GM18873 (cell line): ENCODE measurements around the gene KIF3B.
A peak's percentile ranks its signal among the peaks of the same experiment; 100 is the strongest.

Experiments used
- ATAC-seq: cut with Tn5 transposase; IDR thresholded peaks from one replicate; pipeline ENCODE4 v1.9.1; 2021; ENCODE audit warnings: mild to moderate bottlenecking, moderate library complexity, moderate number of reproducible peaks; ENCODE audit not compliant: unreplicated experiment, low FRiP score

The KIF3B gene

DNA sequence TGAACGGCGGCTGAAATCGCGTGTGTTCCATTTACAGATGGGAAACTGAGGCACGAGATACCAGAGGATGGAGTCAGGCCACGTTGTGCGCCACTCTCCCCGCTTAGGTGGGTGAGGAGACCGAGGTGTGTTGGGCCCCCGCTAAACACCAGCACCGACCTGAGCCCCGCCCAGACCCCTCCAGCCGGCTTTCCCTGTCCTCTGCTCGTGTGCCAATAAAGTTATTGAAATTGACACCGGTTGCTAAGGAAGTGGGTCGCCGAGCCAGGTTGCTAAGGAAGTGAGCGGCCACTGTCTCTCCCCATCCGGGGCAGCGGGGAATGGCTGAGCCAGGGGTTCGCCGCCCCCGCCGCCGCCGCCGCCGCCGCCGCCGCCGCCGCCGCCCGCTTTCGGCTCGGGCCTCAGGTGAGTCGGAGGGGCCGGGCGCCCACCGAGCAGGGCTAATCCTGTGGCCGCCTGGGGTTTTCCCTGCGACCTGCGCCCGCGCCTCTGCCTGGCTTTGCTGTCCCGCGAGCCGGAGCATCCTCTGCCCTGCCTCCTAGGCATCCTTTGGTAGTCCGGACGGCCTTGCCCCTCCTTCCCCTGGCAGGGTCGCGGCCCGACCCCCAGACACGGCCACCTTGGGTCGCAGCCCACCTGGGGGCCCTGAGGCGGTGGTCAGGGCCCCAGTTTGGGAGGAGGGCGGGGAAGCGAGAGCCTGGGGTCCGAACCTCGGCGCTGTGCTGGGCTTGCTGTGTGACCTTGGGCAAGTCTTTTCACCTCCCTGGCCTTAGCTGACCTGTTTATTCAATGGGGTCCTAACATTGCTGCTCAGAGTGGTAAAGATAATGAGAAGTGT is at the start of gene KIF3B:
Gene KIF3B (plus strand): TSS at position 291 of the 838 bp plus-strand sequence. CDS start 32,127 bp downstream, outside the sequence.
- peak; percentile 61 for ATAC-seq

DNA sequence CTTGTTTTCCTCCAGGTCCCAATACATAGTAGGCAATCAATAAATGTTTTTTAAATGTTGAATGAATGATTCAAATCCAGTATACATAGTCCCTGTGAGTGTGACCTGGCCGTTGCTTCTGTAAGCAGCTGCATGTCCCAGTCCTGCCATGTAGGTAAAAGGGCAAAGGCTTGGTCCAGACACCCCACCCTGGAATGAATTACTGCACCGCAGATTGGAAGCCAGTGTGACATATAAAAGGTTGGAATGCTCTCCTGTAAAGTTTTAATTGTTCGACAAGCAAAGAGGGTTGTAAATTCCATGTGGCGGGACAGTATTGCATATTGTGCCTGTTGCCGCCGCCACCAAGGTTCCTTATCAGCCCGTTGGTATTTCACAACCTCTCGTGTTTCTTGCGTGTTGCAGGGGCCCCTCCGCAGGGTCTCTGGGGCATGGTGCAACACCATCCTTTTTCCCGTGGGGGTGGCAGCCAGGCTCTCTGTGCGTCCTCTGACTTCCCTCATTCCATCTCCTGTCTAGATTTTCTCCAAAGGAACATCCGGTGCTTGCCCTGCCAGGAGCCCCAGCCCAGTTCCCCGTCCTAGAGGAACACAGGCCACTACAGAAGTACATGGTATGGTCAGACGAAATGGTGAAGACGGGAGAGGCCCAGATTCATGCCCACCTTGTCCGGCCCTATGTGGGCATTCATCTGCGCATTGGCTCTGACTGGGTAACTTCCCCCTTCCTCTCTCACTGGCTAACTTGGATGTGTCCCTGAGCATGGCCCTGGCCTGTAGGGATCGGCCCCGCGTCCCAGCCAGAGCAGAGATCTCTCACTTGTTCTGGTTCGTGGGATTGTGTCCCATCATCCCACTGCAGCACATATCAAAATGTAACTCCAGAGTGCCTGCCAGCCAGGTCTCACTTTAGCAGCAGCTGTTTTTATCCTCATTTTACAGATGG is 49.4 kb upstream of the KIF3B start:
- ATAC-seq, result no peak

DNA sequence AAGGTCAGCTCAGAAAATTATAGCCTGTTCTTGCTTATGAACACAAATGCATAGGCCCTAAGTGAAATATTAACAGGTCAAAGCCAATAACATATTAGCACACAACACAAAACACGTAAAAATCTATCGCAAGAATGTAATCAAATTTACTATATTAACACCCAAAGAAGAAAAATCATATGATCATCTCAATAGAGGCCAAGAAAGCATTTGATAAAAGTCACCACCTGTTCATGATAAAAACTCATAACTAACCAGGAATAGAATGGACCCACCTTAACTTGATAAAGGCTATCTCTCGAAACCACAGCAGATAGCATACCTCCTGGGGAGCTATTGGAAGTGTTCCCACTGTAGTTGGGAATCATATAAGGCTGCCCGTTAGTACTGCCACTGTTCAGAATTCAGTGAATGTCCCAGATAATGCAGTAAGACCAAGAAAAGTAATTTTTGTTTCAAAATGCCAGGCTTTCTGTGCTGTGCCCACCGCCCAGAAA is 48.2 kb upstream of the KIF3B start:
- ATAC-seq, result no peak

DNA sequence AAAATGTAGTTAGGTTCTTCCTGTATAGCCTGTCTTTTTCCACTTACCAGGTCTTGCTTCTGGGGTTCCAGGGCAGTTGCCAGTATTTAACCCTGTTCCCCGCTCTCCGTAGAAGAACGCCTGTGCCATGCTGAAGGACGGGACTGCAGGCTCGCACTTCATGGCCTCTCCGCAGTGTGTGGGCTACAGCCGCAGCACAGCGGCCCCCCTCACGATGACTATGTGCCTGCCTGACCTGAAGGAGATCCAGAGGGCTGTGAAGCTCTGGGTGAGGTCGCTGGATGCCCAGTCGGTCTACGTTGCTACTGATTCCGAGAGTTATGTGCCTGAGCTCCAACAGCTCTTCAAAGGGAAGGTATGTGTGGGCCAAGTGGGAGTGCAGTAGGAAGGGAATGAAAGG is 46.7 kb upstream of the KIF3B start:
- no peak for ATAC-seq

DNA sequence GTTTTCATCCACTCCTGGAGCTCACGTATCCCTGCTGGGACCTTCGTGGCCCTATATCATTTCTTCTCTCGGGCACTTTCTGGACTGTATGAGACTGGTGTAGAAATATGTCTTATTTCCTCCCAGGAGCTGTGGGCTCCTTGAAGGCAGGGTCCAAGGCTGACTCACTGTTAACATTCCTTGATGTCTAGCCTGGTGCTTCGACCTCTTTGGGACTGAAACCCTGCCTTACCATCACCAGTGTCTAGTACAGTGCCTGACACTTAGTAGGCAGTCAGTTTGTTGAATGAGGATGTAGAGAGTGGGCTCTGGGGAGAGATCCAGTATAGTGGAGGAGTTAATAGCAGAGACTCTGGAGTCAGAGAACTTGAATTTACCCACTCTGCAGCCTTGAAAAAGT is 46.2 kb upstream of the KIF3B start:
- ATAC-seq, result no peak

DNA sequence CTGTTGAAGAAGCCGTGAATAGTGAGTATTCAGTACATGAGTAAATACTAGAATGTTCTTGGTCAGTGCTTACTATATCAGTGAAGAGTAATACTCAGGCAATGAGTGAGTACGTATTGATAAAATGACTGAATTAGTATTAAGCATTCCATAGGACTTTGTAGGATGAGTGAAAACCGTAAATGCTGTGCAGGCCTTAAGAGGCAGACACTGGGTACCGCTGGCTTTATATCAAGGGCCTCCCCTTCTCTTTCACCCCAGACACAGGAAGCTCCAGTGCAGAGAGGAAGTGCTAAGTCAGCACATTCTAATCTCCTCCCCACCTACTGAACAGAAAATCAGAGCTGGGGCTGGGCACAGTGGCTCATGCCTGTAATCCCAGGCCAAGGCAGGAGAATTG is 45.6 kb upstream of the KIF3B start:
- no peak for ATAC-seq

DNA sequence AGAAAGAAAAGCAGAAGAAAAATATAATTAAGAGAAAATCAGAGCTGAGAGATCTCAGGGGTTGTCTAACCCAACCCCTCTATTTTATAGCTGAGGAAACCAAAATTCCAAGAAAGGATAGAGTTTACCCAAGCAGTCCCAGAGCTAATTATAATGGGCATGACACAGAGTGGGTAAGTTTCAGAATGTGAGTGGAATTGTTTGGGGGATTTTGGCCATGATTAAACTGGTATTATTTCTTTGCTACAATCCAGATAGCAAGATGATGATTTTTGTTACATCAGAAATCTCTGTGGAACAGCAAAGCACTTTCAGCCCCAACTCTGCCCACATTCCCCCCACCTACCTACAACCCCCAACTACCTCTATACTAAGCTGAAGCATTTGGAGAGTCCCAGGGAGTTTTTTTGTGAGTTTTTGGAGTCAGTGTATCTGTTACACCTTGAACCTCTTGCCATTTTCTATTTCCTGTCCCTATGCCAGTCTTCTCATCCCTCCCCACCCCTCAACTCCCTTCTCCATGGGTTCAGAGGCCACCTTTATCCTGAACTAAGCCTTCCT is 45.0 kb upstream of the KIF3B start:
- ATAC-seq, result no peak

DNA sequence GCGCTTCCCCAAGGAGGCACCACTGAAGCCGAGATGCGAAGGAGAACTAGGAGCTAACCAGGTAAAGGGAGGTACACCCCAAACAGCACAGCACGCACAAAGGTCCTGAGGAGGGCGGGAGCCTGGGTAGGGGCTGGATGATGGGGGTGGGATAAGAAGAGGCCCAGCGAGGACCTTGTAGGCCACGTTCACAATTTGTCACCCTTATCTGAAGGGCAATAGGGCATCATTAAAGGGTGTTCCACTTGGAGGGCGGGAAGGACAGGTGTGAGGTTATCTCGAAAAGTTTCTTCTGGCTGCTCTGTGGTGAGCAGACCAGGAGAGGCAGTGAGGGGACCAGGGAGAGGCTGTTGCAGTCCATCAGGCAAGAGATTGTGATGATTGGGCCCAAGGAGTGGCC is 44.2 kb upstream of the KIF3B start:
- no peak for ATAC-seq

DNA sequence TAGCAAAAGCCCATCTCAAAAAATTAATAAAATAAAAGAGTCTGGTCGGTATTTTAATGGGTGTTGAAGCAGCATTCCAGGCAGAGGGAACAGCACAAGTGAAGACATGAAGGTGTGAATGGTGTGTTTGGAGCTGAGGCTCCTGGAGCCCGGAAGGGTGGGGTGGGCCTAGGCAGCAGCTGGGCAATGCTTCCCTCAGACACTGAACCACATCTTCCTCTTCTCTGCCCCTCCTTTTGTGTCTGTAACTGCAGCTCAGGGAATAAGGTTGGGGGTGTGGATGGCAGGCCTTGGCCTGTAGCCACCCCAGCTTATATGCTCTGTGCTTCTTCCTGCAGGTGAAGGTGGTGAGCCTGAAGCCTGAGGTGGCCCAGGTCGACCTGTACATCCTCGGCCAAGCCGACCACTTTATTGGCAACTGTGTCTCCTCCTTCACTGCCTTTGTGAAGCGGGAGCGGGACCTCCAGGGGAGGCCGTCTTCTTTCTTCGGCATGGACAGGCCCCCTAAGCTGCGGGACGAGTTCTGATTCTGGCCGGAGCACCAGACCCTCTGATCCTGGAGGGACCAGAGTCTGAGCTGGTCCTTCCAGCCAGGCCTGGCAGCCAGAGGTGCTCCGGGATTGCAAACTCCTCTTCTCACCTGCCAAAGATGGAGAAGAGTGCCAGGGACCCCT is 43.2 kb upstream of the KIF3B start:
- ATAC-seq, result no peak

DNA sequence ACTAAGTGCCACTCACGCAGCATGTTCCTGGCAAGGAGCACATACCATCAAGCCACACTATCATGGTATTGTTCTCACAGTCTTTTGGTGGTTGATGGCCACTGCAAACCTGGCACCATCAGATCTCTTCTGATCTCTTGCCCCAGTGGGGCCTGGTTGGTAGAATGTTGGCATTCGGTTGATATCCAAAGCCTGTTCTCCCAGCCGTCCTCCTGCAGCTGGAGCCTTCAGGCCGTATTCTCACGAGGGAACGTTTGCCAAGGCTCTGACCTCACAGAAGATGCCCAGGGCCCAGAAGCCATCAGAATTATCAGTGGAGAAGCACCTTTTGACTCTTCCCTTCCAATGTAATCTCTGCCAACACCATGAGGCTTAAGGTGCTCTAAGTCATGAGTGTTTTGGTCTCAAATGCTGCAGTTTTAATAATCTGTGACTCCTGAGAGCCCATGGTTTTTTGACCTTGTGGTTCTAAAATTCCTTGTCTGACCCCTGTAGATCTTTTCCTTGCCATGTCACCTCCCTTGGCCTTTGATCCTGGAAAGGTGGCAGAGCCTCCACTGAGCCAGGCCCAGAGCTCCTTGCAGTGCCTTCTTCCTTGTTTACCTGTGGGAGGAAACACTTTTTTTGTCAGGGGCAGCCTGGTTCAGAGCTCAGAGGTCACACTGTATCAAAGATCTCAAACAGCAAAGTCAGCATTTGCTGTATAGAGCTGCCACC is 42.0 kb upstream of the KIF3B start:
- no peak for ATAC-seq

DNA sequence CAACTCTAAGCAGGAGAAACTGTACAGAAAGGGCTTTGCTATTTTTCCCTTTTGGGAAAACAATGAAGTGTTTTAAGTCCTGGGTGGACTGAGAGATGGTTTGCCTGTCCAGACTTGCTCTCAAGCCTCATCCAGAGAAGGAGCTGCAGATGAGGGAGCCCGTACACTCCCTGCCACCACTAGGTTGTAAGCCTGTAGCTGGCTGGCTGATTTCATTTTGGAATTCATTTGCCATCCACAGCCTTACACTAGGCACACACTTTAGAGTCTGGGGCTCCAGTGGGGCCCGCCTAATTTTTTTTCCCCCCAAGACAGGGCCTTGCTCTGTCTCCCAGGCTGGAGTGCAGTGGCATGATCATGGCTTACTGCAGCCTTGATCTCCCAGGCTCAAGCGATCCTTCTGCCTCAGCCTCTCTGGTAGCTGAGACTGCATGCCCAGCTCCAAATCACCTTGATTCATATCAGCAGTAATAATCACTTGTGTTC is 41.4 kb upstream of the KIF3B start:
- ATAC-seq, result no peak

DNA sequence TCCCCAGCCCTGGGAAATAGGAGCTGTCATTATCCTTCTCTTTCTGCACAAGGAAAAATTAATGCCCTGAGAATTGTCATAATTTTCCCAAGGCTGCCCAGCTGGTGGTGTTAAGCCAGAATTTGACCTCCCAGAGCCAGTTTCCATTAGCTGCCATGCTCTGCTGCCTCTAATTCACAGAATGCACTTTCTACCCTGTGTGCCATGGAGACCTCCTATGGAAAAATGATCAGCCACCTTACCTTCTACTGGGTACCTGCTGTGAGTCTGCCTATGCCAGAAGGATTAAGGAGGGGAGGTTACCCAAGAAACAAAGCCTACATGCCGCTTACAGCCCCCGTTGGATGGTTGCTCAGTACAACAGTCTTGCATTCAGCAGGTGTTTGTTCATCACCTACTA is 40.6 kb upstream of the KIF3B start:
- no peak for ATAC-seq

DNA sequence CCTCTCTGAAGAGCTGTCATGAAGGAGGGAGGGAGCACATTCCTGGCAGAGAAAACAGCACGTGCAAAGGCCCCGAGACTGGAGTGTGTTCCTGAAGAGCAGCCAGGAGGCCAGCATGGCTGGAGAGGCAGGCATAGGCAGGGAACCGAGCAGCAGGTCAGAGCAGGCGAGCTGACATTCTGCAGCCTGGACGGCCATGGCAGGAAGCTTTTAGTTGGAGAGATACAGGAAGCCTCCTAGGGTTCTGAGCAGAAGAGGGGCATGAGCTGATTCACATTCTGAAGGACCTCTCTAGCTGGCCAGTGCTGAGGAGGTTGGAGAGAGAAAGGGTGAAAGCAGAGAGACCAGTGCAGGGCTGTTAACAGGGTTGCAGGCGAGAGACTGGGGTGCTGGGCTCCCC is 40.0 kb upstream of the KIF3B start:
- ATAC-seq, result no peak

DNA sequence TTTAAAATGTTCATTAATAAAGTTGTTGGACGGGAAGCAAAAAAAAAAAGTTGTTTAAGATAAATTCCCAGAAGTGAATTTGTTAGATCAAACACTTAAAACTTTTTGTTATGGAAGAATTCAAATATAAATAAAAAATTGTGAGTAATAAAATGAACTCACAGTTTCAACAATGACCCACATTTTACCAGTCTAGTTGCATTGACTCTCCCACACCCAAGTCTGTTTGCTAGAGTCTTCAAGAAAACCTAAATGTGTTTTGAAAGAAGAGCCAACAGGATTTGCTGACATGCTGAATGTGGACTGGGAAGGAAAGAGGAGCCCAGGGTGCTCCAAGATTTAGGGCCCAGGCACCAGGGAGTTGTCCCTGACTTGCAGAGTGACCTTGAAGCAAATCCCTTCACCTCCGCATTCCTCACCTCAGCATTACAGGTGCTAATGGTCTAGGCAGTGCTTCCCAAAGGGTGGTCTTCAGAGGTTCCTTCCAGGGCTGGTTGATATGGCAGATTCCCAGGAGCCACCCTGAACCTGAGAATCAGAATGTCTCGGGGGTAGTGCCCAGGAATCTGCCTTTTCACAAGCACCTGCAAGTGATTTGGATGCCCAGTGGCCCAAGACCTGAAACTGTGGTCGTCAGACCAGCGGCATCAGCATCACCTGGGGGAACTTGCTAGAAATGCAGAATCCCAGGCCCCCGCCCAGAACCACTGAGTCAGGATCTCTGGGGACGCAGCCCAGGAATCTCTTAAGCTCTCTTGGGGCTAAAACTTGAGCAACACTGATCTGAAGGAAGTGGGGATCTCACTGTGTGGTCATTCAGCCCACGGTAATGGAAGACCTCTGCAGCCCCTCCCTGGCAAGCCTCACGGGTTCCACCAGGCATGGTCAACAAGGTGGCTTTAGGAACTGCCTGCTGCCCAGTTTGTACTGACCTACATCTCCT is 38.7 kb upstream of the KIF3B start:
- no peak for ATAC-seq

DNA sequence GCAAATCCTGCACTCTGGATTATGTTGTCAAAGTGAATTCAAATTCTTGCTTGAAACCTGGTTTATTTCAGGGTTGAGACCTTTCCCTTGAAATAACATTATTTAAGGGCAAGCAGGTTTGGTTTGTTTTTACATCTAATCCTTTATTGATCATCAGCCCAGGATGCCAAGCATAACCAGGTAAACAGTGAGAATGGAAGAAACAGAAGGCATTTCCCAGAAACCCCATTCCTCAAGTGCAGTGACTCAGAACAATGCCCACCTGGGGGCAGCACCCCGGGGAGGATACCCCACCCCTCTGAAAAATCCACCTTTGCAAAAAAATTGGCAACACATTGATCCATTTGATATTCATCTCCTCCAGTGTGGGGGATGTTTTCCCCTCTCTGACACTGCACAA is 37.2 kb upstream of the KIF3B start:
- ATAC-seq, result no peak

DNA sequence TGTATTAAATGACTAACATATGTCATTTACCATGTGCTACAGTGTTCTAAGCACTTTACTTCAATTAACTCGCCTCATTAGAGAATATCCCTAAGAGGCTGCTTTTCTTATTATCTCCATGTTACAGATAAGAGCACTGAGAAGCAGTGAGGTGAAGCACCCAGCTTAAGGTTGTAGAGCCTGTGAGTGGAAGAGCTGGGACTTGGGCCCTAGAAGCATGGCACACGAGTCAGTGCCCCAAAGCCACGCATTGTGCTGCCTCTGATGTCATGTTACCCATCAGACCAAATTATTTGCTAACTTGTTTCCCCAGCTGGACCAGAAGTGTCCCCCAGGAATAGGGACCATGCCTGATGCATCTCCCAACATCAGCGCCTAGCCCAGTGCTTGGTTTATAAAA is 35.6 kb upstream of the KIF3B start:
- no peak for ATAC-seq

DNA sequence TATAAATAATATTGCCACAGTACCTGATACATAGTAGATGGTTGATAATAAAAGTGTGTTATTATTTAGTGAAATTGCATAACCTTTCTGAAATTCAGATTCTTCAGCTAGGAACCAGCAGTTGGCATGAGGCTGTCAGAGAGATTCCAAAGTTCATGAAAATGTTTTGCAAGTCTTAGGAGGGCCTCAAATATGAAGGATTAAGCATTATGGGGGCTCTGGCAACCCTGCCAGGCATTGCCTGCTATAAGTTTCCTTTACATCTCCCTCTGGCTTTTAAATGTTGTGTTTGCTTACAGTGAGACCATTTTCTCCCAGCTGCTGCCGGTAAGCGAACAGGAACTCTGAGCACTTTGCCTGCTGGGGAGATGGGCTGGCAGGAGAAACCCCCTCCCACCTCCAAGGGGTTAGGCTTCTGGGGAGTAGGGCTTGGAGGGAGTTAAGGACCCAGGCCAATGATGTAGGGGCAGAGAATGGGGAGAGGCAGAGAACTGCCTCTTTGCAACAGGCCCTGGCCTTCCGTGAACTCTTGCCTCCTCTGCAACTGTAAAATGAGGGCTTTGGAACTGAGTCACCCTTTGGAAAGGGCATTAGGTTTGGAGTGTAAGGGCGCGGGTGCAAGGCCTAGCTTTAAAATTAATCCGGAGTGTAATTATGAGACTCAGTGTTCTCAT is 33.2 kb upstream of the KIF3B start:
- ATAC-seq, result no peak

DNA sequence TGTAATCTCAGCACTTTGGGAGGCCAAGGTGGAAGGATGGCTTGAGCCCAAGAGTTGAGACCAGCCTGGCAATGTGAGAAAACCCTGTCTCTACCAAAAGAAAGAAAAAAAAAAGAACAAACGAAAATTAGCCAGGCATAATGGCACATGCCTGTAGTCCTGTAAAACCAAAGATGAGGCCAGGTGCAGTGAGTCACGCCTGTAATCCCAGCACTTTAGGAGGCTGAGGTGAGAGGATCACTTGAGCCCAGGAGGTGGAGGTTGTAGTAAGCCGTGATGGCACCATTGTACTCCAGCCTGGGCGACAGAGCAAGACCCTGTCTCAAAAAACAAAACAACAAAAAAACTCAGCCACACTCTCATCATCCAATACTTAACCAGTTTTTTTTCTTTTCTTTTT is 32.5 kb upstream of the KIF3B start:
- no peak for ATAC-seq
